ENCODE measurements around the gene NTM. TPM values are rescaled to one million over a fixed set of nuclear protein-coding genes. Genes with fewer than 3 reads are reported as not detected.

The NTM gene
- total and polyA plus RNA-seq, 2 of the 8 experiments (the other 6 are each of a cell fraction or from before 2014, with no cell fraction given): 13.4 to 20.0 TPM

DNA sequence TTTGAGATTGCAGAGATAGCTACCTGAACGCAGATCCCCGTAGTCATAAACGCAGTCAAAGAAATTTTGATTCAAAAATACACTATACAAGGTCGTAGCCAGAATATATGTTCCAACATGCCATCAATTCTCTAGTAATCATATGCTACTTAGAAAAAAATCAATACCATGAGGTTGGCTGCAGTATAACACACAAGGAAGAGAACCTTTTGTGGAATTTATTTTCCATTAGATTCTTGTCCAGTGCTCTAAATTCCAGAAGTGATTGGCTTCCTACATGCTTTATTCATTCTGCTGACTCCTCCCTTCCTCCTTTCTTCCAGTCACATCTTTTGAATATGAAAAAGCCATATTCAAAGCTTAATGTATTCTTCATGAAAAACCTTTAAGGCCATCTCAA lies 189.9 kb downstream of the NTM start:
- H3K27ac ChIP-seq (ENCODE audit: low read depth, low read length): no peak overlapping the region
- no peak overlapping the region for H2BK15ac ChIP-seq (ENCODE audit: low read length)
- H3K4ac ChIP-seq (replicated peaks; ENCODE audit: insufficient read length, low read depth, low read length): no peak overlapping the region
- no peak overlapping the region for H3K4me2 ChIP-seq (ENCODE audit: insufficient read depth in 1 of 2, low read depth in 2 of 2, low read length in 2 of 2)
- H3K18ac ChIP-seq (ENCODE audit: extremely low read depth, low read length): no peak overlapping the region
- no peak overlapping the region for H4K91ac ChIP-seq (replicated peaks; ENCODE audit: insufficient read length, low read length)
- no peak overlapping the region for H3K56ac ChIP-seq (replicated peaks; ENCODE audit: insufficient read length, low read depth, low read length)
- no peaks in the 10 kb centered on the region for H3K27me3 ChIP-seq (replicated peaks in 1 of 4; ENCODE audit: control insufficient read depth in 3 of 4, extremely low read depth in 1 of 4, insufficient read depth in 3 of 4, low read length in 3 of 4)
- no peak overlapping the region for H3K14ac ChIP-seq (ENCODE audit: insufficient read length)
- no peaks in the 10 kb centered on the region for H3K79me1 ChIP-seq (ENCODE audit: low read depth, low read length)
- H2AFZ ChIP-seq (ENCODE audit: low read length): no peak overlapping the region
- H3K23me2 ChIP-seq (ENCODE audit: low read depth, low read length): 0 out of 2 replicates have a peak, but pooled peaks cover 2% of the 10 kb centered on the region
- no peak overlapping the region for H3K23ac ChIP-seq (ENCODE audit: insufficient read length)
- DNase-seq (ENCODE audit: low read depth in 1 of 2, low spot score in 2 of 2): no peak
- no peak overlapping the region for H2BK5ac ChIP-seq (ENCODE audit: low read depth, low read length)
- WGBS, 2 experiments (ENCODE audit: extremely low coverage in 1 of 2, insufficient coverage in 1 of 2, insufficient read length in 1 of 2, insufficient replicate concordance in 2 of 2, low coverage in 1 of 2, low lambda C conversion rate in 2 of 2, missing lambda C conversion rate in 1 of 2): 98% methylated on average over 4 of the region's 4 CpGs; no CpG with 5 or more reads in 1 of the 2 experiments
- H2AK5ac ChIP-seq (ENCODE audit: low read depth, low read length): no peak overlapping the region
- no peak overlapping the region for H4K8ac ChIP-seq (ENCODE audit: extremely low read depth, insufficient read depth, low read length)
- no peak overlapping the region for H3K9ac ChIP-seq (replicated peaks in 1 of 4; ENCODE audit: extremely low read depth in 1 of 4, low read depth in 3 of 4, low read length in 3 of 4)
- ChIA-PET POLR2A (ENCODE audit: partially characterized antibody) (interaction anchor here (1.2 kb wide), 1 partner anchor 253 kb away, joined by 4 read pairs; no protein-coding TSS in a partner anchor), CTCF (ENCODE audit: partially characterized antibody) (interaction anchor here (1.1 to 4.4 kb wide), 9 partner anchors 9 to 114 kb away, joined by 3 to 22 read pairs (median 5); no protein-coding TSS in a partner anchor)
- no peak overlapping the region for H3K4me3 ChIP-seq (ENCODE audit: extremely low read depth in 1 of 4, insufficient read depth in 2 of 4, low read depth in 3 of 4, low read length in 4 of 4)
- TF ChIP-seq, protein P1, sequence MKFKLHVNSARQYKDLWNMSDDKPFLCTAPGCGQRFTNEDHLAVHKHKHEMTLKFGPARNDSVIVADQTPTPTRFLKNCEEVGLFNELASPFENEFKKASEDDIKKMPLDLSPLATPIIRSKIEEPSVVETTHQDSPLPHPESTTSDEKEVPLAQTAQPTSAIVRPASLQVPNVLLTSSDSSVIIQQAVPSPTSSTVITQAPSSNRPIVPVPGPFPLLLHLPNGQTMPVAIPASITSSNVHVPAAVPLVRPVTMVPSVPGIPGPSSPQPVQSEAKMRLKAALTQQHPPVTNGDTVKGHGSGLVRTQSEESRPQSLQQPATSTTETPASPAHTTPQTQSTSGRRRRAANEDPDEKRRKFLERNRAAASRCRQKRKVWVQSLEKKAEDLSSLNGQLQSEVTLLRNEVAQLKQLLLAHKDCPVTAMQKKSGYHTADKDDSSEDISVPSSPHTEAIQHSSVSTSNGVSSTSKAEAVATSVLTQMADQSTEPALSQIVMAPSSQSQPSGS (IDR thresholded peaks at IDR 0.05; ENCODE audit: low read length): no peak
- TF ChIP-seq CBX5 (IDR thresholded peaks at IDR 0.05; ENCODE audit: low read depth, low read length): no peak
- no peak for TF ChIP-seq JUN (IDR thresholded peaks at IDR 0.05; ENCODE audit: low read depth, low read length)
- no peak for TF ChIP-seq KDM5A (IDR thresholded peaks at IDR 0.05; ENCODE audit: low read length)
- no peak for TF ChIP-seq TAF7 (optimal IDR thresholded peaks at IDR 0.05; ENCODE audit: borderline replicate concordance, low read depth, low read length)
- TF ChIP-seq BACH1 (IDR thresholded peaks at IDR 0.05; ENCODE audit: low read length): no peak
- H2BK12ac ChIP-seq (ENCODE audit: low read depth, low read length): no peak overlapping the region
- no peaks in the 10 kb centered on the region for H4K20me1 ChIP-seq (replicated peaks in 1 of 2; ENCODE audit: control insufficient read depth in 1 of 2, insufficient read depth in 2 of 2, low read length in 2 of 2)
- no peaks in the 10 kb centered on the region for H3K36me3 ChIP-seq (ENCODE audit: control insufficient read depth in 2 of 4, insufficient read depth in 4 of 4, low read length in 3 of 4)
- no peak overlapping the region for H4K5ac ChIP-seq (ENCODE audit: insufficient read length, low read depth, low read length)
- no peaks in the 10 kb centered on the region for H3K9me3 ChIP-seq (ENCODE audit: insufficient read depth in 2 of 2, low read depth in 1 of 2, low read length in 1 of 2)
- H3K4me1 ChIP-seq (replicated peaks in 1 of 4; ENCODE audit: control insufficient read depth in 3 of 4, insufficient read depth in 4 of 4, low read length in 3 of 4): peaks cover 0 to 7% (median 0%) of the 10 kb centered on the region in 4 experiments; a peak in 4 of 7 replicates
- no peak overlapping the region for H2BK20ac ChIP-seq (ENCODE audit: low read length)
- FAIRE-seq: no peak
- no peak overlapping the region for H2BK120ac ChIP-seq (replicated peaks; ENCODE audit: low read depth, low read length)
- no peaks in the 10 kb centered on the region for H3K79me2 ChIP-seq (ENCODE audit: control insufficient read depth in 1 of 2, insufficient read depth in 2 of 2, low read length in 2 of 2)
